GM12865 (cell line): ENCODE data around the gene FEV.

ENCODE experiments used
- DNase-seq: peaks from one replicate; pipeline ENCODE4 v3.0.0; 2010; ENCODE audit warnings: low read depth
- H3K4me3 ChIP-seq: 2 replicates; pipeline ENCODE4 v1.5.1; 2011; ENCODE audit warnings: mild to moderate bottlenecking, low read depth, low read length, control low read depth
- TF ChIP-seq, protein P1 (sequence below): IDR thresholded peaks from 2 replicates; pipeline ENCODE4 v1.5.1; 2011; ENCODE audit warnings: low read length, control low read depth, low read depth, inconsistent platforms; ENCODE audit not compliant: insufficient read depth; ENCODE audit errors: missing control alignments

FEV gene

DNA sequence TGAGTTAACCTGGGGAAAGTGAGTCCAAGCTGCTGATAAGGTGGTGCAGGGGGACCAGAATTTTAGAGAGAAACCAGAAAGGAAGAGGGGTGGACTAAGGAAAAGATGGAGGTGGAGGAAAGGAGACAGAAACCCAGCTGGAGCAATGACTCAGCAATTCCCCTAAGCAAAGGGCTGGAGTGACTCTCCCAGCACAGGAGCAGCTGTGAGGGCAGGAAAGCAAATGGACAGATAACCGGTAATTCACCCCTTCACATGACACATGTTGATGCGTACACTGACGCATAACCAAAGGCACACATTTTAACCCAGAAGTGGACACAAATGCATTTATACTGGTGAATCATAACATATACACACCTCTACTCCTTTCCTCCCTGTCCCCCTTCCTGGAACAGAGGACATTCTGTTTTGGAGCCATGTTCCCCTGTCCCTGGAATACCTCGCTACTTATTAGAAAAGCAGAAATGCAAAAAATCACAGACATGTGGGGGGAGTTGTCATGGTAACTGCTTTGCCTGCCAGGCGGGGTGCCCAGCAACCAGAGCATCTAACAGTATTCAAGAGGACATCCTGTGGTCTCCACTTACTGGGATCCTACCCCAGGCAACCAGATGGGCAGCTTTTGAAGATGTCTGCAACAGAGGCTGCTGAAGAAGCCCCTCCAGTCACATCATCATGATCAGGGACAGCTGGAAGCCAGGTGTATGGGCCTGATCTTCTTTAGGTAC lies 20.8 kb downstream of the FEV start:
- TF ChIP-seq, protein P1, sequence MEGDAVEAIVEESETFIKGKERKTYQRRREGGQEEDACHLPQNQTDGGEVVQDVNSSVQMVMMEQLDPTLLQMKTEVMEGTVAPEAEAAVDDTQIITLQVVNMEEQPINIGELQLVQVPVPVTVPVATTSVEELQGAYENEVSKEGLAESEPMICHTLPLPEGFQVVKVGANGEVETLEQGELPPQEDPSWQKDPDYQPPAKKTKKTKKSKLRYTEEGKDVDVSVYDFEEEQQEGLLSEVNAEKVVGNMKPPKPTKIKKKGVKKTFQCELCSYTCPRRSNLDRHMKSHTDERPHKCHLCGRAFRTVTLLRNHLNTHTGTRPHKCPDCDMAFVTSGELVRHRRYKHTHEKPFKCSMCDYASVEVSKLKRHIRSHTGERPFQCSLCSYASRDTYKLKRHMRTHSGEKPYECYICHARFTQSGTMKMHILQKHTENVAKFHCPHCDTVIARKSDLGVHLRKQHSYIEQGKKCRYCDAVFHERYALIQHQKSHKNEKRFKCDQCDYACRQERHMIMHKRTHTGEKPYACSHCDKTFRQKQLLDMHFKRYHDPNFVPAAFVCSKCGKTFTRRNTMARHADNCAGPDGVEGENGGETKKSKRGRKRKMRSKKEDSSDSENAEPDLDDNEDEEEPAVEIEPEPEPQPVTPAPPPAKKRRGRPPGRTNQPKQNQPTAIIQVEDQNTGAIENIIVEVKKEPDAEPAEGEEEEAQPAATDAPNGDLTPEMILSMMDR = no peak
- no peak overlapping the region for H3K4me3 ChIP-seq
- no peak for DNase-seq

GRCh38 chr2:218963601-218964000 lies 21.4 kb downstream of the FEV start:
- H3K4me3 ChIP-seq = no peak overlapping the region
- TF ChIP-seq, protein P1 = no peak
- DNase-seq = no peak

DNA sequence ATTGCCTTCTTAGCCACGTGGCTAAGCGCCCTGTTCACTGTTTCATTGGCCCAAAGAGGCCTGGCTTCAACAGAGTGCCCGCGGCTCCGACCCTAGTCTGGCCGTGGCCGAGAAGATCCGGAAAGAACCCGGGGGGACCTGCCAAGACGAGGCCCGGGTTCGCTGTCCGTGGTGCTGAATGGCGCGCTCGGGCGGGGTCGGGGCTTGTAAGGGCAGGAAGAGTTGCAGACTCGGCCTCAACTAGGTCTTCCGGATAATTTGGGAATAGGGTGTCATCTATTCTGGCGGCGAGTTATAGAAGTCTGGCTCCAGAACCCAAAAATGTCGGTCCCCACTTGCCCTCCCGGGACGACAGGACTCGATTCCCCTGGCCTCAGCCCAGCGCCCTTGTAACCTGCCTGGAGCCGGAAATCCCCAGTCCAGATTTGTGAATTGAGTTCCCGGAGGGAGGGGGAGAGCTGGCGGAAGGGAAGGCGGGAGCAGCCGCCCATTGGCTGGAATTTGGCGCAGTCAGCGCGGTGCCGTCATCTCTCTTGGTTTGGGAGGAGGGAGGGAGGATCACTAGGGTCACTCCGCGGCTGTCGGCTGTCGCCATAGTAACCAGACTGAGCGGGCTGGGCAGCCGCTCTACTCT lies 22.0 kb downstream of the FEV start:
- DNase-seq = peak; percentile 45
- no peak overlapping the region for H3K4me3 ChIP-seq
- TF ChIP-seq, protein P1 = no peak

- TF ChIP-seq, protein P1 = no peak
- H3K4me3 ChIP-seq = no peak overlapping the region
- no peak for DNase-seq
These were observed 23.1 kb downstream of the FEV start for GRCh38 chr2:218961651-218962570.

GRCh38 chr2:218961229-218961628 lies 23.8 kb downstream of the FEV start:
- no peak for DNase-seq
- no peak overlapping the region for H3K4me3 ChIP-seq
- TF ChIP-seq, protein P1 = no peak

- H3K4me3 ChIP-seq = no peak overlapping the region
- no peak for DNase-seq
- TF ChIP-seq, protein P1 = no peak
These were observed 24.4 kb downstream of the FEV start for GRCh38 chr2:218960309-218961165.
